OCI-LY7 (cell line): Measurements from ENCODE around the gene SVOPL.

Source experiments
- EZH2phosphoT487 ChIP-seq: fragments of 200-600 bp; sonication (generic); IDR thresholded peaks from 2 replicates; pipeline ENCODE4 v1.6.1; 2018; ENCODE audit warnings: low read depth, borderline replicate concordance, mild to moderate bottlenecking, mixed run types, antibody characterized with exemption, low read length, moderate library complexity, mixed read lengths
- TF ChIP-seq, protein P1 (sequence below): fragments of 200-600 bp; sonication (generic); conservative IDR thresholded peaks from 2 replicates; pipeline ENCODE4 v1.5.1; 2014; ENCODE audit warnings: mild to moderate bottlenecking, antibody characterized with exemption, low read length, moderate library complexity, mixed read lengths

DNA sequence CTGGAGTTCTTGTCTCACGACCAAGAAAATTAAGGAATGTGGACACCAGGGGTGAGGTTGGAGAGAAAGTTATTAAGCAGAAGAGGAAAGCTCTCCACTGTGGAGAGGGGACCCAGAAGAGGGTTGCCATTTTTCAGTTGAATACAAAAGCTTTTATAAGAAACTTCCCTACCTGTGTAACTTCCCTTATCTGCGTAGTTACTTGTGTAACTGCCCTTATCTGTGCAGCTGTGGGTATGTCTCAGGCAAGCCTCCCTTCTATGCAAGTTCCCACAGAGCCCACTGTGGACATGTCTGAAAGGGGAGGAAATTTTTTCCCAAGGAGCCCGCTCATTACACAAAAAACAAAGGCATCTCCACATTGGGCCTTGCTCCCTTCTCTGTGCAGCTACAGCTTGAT lies 94.9 kb downstream of the SVOPL start:
- TF ChIP-seq, protein P1, sequence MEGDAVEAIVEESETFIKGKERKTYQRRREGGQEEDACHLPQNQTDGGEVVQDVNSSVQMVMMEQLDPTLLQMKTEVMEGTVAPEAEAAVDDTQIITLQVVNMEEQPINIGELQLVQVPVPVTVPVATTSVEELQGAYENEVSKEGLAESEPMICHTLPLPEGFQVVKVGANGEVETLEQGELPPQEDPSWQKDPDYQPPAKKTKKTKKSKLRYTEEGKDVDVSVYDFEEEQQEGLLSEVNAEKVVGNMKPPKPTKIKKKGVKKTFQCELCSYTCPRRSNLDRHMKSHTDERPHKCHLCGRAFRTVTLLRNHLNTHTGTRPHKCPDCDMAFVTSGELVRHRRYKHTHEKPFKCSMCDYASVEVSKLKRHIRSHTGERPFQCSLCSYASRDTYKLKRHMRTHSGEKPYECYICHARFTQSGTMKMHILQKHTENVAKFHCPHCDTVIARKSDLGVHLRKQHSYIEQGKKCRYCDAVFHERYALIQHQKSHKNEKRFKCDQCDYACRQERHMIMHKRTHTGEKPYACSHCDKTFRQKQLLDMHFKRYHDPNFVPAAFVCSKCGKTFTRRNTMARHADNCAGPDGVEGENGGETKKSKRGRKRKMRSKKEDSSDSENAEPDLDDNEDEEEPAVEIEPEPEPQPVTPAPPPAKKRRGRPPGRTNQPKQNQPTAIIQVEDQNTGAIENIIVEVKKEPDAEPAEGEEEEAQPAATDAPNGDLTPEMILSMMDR: no peak
- no peak for TF ChIP-seq EZH2phosphoT487
